ENCODE data around the gene GULP1.

- no peak for TF ChIP-seq CEBPB (IDR thresholded peaks at IDR 0.05)
- no peak for TF ChIP-seq TCF12 (IDR thresholded peaks at IDR 0.05; ENCODE audit: low read depth)
- no peak for TF ChIP-seq EGR1 (IDR thresholded peaks at IDR 0.05)
- TF ChIP-seq YY1 (IDR thresholded peaks at IDR 0.05; ENCODE audit: low read depth): no peak
- TF ChIP-seq USF1 (IDR thresholded peaks at IDR 0.05): no peak
- no peak for TF ChIP-seq REST (IDR thresholded peaks at IDR 0.05; ENCODE audit: low read depth)
- TF ChIP-seq NFIC (IDR thresholded peaks at IDR 0.05): no peak
- no peak for TF ChIP-seq ZBTB7A (IDR thresholded peaks at IDR 0.05; ENCODE audit: low read depth)
- TF ChIP-seq EP300 (IDR thresholded peaks at IDR 0.05; ENCODE audit: borderline replicate concordance): no peak
- TF ChIP-seq RAD21 (IDR thresholded peaks at IDR 0.05; ENCODE audit: low read depth): no peak
- no peak for TF ChIP-seq TAF1 (IDR thresholded peaks at IDR 0.05; ENCODE audit: low read depth)
- no peak for TF ChIP-seq MAX (IDR thresholded peaks at IDR 0.05)
- TF ChIP-seq FOXM1 (IDR thresholded peaks at IDR 0.05; ENCODE audit: borderline replicate concordance, low read depth): no peak
Observed at GRCh38 chr2:188515918-188516317, 224.2 kb downstream of the GULP1 start.

All from Ishikawa (cell line).